Suprapubic skin (tissue), 2 donors: ENCODE results near the gene KAZN.

Source experiments
- EP300 ChIP-seq: sonication (generic); formaldehyde crosslinking; IDR thresholded peaks from one replicate; pipeline ENCODE4 v1.6.1; 2017; ENCODE audit warnings: antibody characterized with exemption
- POLR2A ChIP-seq, 2 donors: fragments of 450-650 bp; IDR thresholded peaks; one replicate each; pipeline ENCODE4 v1.6.1; 2017; ENCODE audit warnings: antibody characterized with exemption in 2 of 2, mild to moderate bottlenecking in 2 of 2, moderate library complexity in 2 of 2

DNA sequence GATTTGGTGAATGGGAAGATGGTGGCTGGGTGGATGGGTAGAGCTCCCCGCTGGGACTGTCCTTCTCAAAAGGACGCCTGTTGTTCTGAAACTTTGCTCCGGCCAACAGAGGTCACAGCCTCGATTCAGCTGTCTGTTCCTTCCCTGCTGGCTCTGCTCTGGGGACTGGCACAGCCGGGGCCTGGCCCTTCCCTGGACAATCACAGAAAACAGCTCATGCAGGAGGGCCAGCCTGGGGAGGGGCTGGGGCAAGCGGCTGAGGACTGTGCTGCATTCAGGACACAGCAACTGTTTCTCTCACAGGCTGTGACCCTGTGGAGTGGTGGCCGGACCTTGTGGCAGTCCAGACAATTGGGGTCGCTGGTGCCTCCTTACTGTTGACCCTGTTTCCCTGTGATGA lies 444.4 kb downstream of the KAZN start:
- no peak for TF ChIP-seq POLR2A (IDR thresholded peaks at IDR 0.05)
- TF ChIP-seq EP300, result no peak
